Osteocyte (in vitro differentiated cells): ENCODE measurements around the gene DLL1. TPM values are rescaled to one million over a fixed set of nuclear protein-coding genes. Genes with fewer than 3 reads are reported as not detected.

Experiments used
- DNase-seq: peaks from one replicate; pipeline ENCODE4 v3.0.0; 2021; ENCODE audit warnings: mixed read lengths; ENCODE audit not compliant: unreplicated experiment; ENCODE audit errors: extremely low spot score
- H3K27ac Mint-ChIP-seq: one replicate; pipeline ENCODE4 v1.8.0; 2021; ENCODE audit warnings: mild to moderate bottlenecking, mixed read lengths; ENCODE audit not compliant: unreplicated experiment
- H3K27me3 Mint-ChIP-seq: one replicate; pipeline ENCODE4 v1.8.0; 2021; ENCODE audit warnings: mixed read lengths; ENCODE audit not compliant: unreplicated experiment
- H3K36me3 Mint-ChIP-seq: one replicate; pipeline ENCODE4 v1.8.0; 2021; ENCODE audit warnings: mixed read lengths; ENCODE audit not compliant: unreplicated experiment
- H3K4me1 Mint-ChIP-seq: one replicate; pipeline ENCODE4 v1.8.0; 2021; ENCODE audit warnings: mixed read lengths; ENCODE audit not compliant: unreplicated experiment
- H3K4me3 Mint-ChIP-seq: one replicate; pipeline ENCODE4 v1.8.0; 2021; ENCODE audit warnings: mild to moderate bottlenecking, moderate library complexity, mixed read lengths; ENCODE audit not compliant: unreplicated experiment
- H3K9me3 Mint-ChIP-seq: one replicate; pipeline ENCODE4 v1.8.0; 2021; ENCODE audit warnings: mixed read lengths; ENCODE audit not compliant: unreplicated experiment
- total RNA-seq: library from RNA; stranded (reverse); gene quantifications from 2 replicates; pipeline ENCODE4 v1.2.1, GENCODE V29; 2021
- TF ChIP-seq, protein P1 (sequence below): fragments of 200-600 bp; sonication (generic); IDR thresholded peaks from 2 replicates; pipeline ENCODE4 v1.5.0; 2021; ENCODE audit warnings: antibody characterized with exemption, mild to moderate bottlenecking, moderate library complexity

The DLL1 gene
- total RNA-seq, 1 donor from 2014 or later, result 1.6 TPM

GRCh38 chr6:170257376-170257775 lies 33.5 kb downstream of the DLL1 start:
- no peaks in the 10 kb centered on the region for H3K36me3 Mint-ChIP-seq
- peaks cover 21% of the 10 kb centered on the region for H3K27me3 Mint-ChIP-seq
- no peaks in the 10 kb centered on the region for H3K9me3 Mint-ChIP-seq
- no peak for DNase-seq
- no peak overlapping the region for H3K27ac Mint-ChIP-seq
- H3K4me1 Mint-ChIP-seq, result no peaks in the 10 kb centered on the region
- TF ChIP-seq, protein P1, sequence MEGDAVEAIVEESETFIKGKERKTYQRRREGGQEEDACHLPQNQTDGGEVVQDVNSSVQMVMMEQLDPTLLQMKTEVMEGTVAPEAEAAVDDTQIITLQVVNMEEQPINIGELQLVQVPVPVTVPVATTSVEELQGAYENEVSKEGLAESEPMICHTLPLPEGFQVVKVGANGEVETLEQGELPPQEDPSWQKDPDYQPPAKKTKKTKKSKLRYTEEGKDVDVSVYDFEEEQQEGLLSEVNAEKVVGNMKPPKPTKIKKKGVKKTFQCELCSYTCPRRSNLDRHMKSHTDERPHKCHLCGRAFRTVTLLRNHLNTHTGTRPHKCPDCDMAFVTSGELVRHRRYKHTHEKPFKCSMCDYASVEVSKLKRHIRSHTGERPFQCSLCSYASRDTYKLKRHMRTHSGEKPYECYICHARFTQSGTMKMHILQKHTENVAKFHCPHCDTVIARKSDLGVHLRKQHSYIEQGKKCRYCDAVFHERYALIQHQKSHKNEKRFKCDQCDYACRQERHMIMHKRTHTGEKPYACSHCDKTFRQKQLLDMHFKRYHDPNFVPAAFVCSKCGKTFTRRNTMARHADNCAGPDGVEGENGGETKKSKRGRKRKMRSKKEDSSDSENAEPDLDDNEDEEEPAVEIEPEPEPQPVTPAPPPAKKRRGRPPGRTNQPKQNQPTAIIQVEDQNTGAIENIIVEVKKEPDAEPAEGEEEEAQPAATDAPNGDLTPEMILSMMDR, result no peak
- no peak overlapping the region for H3K4me3 Mint-ChIP-seq

- H3K9me3 Mint-ChIP-seq, result no peaks in the 10 kb centered on the region
- H3K4me3 Mint-ChIP-seq, result no peak overlapping the region
- no peaks in the 10 kb centered on the region for H3K36me3 Mint-ChIP-seq
- H3K27ac Mint-ChIP-seq, result no peak overlapping the region
- peaks cover 24% of the 10 kb centered on the region for H3K27me3 Mint-ChIP-seq
- H3K4me1 Mint-ChIP-seq, result no peaks in the 10 kb centered on the region
- TF ChIP-seq, protein P1, result no peak
- no peak for DNase-seq
Measured at GRCh38 chr6:170256641-170257040, 34.2 kb downstream of the DLL1 start.

- H3K9me3 Mint-ChIP-seq, result no peaks in the 10 kb centered on the region
- peaks cover 24% of the 10 kb centered on the region for H3K27me3 Mint-ChIP-seq
- TF ChIP-seq, protein P1, result no peak
- no peaks in the 10 kb centered on the region for H3K4me1 Mint-ChIP-seq
- H3K36me3 Mint-ChIP-seq, result no peaks in the 10 kb centered on the region
- no peak for DNase-seq
- H3K27ac Mint-ChIP-seq, result no peak overlapping the region
- H3K4me3 Mint-ChIP-seq, result no peak overlapping the region
Measured at GRCh38 chr6:170255426-170256125, 35.3 kb downstream of the DLL1 start.

DNA sequence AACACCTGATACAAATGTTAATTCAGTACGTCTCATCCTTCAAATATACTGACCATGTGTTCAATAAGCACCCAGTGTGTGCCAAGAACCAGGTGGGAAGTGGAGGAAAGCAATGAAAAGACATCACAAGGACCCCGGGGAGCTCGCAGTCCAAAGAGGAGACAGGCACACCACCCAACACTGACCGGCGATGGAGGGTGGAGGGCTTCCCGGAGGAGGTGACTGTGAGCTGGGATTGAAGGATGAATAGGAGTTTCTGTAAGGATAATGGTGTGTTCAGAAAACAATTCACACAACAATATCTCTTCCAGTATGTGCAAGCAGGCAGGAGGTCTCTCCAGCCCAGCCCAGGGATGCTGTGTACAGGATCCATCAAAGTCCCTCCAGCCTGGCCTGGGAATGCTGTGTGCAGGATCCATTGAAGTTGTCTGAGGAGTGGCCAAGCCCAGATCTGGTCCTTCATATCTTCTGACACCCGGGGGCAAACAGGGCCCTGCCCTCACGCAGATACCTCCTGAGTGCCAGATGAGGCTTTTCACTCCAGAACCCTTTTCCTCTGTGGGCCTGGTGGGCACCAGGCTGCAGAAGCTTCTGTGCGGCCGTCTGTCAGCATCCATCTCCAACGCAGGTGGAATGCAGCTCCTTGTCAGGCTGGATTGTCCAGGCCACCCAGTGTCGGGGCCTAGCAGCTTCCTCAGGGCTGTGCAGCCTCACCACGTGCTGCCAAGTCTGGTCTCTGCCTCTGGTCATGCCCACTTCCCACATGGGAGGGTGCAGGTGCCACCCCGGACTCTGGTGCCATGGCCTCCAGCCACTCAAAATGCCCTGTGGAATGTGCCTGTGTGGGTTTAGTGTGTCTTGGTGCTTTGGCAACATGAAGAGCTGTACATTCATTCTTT lies 36.3 kb downstream of the DLL1 start:
- Mint-ChIP-seq H3K9me3 (no peaks in the 10 kb centered on the region), H3K27ac (no peak overlapping the region), H3K36me3 (no peaks in the 10 kb centered on the region), H3K4me1 (no peaks in the 10 kb centered on the region), H3K4me3 (no peak overlapping the region), H3K27me3 (peaks cover 24% of the 10 kb centered on the region)
- TF ChIP-seq, protein P1, result no peak
- DNase-seq, result no peak

DNA sequence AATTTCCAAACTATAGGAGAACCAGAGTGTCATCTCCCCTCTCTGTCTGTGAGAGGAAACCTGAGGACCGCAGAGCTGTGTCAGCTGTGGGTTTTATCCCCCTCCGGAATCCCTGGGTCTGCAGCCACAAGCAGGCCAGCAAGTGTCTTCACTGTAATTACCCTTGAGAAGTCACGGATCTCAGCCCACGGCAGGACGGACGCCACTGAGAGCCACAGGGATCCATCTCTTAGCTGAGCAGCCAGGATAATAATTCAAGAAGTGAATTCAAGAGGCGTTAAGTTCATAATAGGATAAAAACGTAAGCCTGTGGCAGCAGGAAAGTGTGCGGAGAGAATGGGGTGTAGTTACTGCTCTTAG lies 37.0 kb downstream of the DLL1 start:
- TF ChIP-seq, protein P1, result no peak
- Mint-ChIP-seq H3K27ac (no peak overlapping the region), H3K27me3 (peaks cover 22% of the 10 kb centered on the region), H3K4me1 (no peaks in the 10 kb centered on the region), H3K36me3 (no peaks in the 10 kb centered on the region), H3K4me3 (no peak overlapping the region), H3K9me3 (no peaks in the 10 kb centered on the region)
- DNase-seq, result no peak
